ENCODE data around the gene SV2C.

SV2C gene

DNA sequence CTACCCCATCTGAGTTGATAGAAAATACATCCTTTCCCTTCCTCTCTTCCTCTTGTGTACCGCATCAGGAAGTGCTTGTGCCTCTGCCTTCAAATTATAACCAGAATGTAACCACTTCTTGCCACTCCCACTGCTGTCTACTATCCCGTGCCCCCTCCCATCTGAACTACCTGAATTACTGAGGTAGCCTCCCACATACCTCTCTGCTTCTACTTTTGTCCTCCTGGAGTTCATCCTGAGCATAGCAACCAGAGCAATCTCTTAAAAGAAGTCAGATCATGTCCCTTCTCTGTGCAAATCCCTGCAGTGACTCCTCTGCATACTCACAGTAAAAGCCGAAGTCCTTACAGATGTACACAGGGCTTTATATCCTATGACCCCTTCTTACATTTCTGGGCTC lies 23.0 kb downstream of the SV2C start:
- TF ChIP-seq, protein P1, sequence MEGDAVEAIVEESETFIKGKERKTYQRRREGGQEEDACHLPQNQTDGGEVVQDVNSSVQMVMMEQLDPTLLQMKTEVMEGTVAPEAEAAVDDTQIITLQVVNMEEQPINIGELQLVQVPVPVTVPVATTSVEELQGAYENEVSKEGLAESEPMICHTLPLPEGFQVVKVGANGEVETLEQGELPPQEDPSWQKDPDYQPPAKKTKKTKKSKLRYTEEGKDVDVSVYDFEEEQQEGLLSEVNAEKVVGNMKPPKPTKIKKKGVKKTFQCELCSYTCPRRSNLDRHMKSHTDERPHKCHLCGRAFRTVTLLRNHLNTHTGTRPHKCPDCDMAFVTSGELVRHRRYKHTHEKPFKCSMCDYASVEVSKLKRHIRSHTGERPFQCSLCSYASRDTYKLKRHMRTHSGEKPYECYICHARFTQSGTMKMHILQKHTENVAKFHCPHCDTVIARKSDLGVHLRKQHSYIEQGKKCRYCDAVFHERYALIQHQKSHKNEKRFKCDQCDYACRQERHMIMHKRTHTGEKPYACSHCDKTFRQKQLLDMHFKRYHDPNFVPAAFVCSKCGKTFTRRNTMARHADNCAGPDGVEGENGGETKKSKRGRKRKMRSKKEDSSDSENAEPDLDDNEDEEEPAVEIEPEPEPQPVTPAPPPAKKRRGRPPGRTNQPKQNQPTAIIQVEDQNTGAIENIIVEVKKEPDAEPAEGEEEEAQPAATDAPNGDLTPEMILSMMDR (IDR thresholded peaks at IDR 0.05; ENCODE audit: low read depth, low read length) = no peak
- H3K4me3 ChIP-seq (ENCODE audit: low read depth, low read length) = no peak overlapping the region

DNA sequence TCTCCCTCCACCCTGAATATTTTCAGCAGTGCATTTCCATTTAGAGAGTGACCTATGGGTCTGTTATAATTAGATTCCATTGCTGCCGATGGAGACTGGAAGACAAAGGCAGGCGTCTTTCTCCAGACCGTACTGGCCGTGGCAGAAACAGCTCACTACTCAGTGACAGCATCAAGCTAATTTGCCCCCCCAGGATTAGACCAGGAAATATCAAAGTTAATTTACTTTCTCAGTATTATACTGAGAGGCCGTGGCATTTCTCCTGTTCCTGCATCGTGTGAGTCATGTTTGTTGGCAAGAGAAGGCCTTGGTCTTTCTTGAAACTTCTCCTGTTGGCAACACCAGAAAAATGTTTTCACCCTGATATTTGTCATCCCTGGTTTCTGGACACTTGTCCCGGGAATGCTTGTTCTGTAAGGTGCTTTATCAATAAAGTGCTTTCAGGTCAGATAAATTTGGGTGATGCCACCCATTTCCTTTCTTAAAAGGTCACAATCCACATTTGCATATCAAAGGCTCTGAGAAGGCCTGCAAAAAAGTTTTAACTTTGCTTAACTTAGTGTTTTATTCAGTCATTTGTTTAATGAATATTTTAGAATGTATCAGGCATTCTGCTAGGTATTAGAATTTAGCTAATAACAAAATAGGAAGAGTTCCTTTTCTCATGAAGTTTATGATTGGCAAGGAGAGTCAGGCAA lies 28.4 kb downstream of the SV2C start:
- H3K4me3 ChIP-seq (ENCODE audit: low read depth, low read length) = no peak overlapping the region
- TF ChIP-seq, protein P1 (IDR thresholded peaks at IDR 0.05; ENCODE audit: low read depth, low read length) = no peak

DNA sequence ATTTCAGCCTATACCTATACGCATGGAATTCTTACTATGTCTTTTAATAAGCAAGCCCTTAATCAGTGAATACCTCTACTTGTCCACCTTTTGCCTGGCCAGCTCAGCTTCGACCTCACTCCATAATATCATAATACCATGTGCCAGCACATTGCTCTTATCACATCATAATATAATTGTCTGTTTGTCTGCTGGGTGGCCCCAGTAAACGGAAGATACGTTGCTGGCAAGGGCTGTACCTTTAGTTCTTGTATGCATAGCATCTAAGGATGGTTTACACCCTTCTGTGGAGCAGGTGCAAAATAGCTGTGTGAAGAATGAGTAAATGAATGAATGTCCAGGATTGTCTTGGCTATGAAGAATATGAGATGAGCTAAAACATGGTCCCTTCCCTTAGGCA lies 29.9 kb downstream of the SV2C start:
- H3K4me3 ChIP-seq (ENCODE audit: low read depth, low read length) = no peak overlapping the region
- TF ChIP-seq, protein P1 (IDR thresholded peaks at IDR 0.05; ENCODE audit: low read depth, low read length) = no peak

DNA sequence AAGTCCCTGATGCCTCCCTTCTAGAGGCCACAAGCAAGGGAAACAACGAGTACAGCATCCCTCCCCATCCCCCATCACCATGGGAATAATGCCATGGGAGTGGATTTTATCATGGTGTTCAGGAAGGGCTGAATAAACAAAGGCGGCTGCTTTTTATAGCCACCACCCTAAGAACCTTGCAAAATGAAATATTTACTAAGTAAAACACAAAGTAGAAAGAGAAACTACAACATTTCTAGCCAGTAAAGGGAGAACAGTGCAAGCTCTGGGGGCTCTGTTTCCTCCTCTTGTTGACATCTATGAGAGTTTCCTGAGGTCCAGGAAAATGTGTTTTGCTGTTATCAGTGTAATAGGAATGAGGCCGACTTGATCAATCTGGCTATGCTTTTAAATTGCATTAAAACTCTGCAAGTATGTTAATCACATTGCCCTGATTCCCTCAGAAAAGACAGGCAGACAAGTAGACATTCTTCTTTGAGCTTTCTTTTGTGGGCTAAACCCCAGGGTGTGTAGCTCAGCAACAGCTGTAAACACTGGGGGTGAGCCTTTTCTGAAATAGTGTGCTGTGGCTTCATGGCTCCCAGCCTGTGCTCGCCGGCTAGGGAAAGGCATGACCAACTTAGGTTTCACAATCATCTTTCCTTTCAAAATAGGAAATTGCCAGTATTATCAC lies 31.1 kb downstream of the SV2C start:
- TF ChIP-seq, protein P1 (IDR thresholded peaks at IDR 0.05; ENCODE audit: low read depth, low read length) = no peak
- H3K4me3 ChIP-seq (ENCODE audit: low read depth, low read length) = no peak overlapping the region

DNA sequence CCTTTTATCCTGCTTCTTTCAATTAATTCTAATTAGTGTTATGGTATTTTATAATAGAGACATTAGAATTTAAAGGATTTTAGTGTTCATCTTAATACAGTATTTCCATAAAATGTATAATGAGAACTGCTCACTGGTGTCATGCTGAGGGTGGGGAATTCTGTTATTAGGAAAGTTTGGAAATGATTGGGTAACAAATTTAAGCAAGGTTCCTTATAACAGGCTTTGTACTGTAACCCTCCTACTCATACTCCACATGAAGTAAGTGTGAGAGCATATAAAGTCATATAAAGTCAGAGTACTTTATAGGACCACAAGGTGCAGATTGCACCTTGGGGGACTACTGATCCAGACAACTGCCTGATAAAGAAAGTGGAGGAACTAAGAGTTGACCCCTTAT lies 42.2 kb downstream of the SV2C start:
- TF ChIP-seq, protein P1 (IDR thresholded peaks at IDR 0.05; ENCODE audit: low read depth, low read length) = no peak
- no peak overlapping the region for H3K4me3 ChIP-seq (ENCODE audit: low read depth, low read length)

DNA sequence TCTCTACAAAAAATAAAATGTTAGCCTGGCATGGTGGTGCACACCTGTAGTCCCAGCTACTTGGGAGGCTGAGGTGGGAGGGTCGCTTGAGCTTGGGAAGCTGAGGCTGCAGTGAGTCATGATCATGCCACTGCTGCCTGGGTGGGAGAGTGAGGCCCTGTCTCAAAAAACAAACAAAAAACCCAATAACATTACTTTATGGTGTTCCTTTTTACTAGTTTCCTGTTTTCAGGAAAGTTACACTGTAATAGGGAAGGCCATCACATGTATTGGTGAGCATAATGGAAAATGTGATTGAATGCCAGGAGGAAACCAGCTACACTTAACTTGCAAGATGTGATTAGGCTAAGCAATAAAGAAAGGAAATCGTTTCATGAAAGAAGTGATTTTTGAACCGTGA lies 42.7 kb downstream of the SV2C start:
- TF ChIP-seq, protein P1 (IDR thresholded peaks at IDR 0.05; ENCODE audit: low read depth, low read length) = no peak
- no peak overlapping the region for H3K4me3 ChIP-seq (ENCODE audit: low read depth, low read length)

DNA sequence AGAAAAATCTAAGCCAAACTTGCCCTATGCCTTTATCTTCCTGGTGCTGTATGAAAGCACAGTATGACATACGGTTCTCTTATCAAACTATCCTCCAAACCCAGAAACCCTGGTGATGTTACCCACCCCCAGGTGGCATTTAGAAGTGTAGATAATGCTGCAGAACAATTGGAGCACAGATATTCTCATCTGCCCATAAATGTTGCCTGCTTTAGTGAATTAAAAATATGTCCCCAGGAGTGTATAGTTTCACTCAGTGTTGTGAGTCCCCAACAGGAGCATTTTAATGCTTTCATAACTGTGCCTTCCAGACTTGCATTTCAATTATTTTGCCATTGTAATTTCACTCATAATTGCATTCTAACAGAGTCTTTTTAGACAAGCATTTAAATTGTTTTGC lies 50.8 kb downstream of the SV2C start:
- TF ChIP-seq, protein P1 (IDR thresholded peaks at IDR 0.05; ENCODE audit: low read depth, low read length) = no peak
- H3K4me3 ChIP-seq (ENCODE audit: low read depth, low read length) = no peak overlapping the region
